ENCODE results near the gene IGSF9B.

IGSF9B gene

GRCh38 chr11:133920109-133920990, 36.4 kb downstream of the IGSF9B start:
- no peak for DNase-seq (ENCODE audit: low read depth in 2 of 2)

GRCh38 chr11:133919330-133920108, 37.2 kb downstream of the IGSF9B start:
- no peak for DNase-seq (ENCODE audit: low read depth in 2 of 2)

- no peak for DNase-seq (ENCODE audit: low read depth in 2 of 2)
Observed at GRCh38 chr11:133918608-133919260, 38.0 kb downstream of the IGSF9B start.

GRCh38 chr11:133917921-133918607, 38.7 kb downstream of the IGSF9B start:
- DNase-seq (ENCODE audit: low read depth in 2 of 2) = no peak

- DNase-seq (ENCODE audit: low read depth in 2 of 2) = no peak
Observed at GRCh38 chr11:133916784-133917440, 39.9 kb downstream of the IGSF9B start.

- no peak for DNase-seq (ENCODE audit: low read depth in 2 of 2)
Observed at GRCh38 chr11:133913761-133914160, 43.0 kb downstream of the IGSF9B start.

GRCh38 chr11:133911171-133911570, 45.6 kb downstream of the IGSF9B start:
- DNase-seq (ENCODE audit: low read depth in 2 of 2) = no peak

GRCh38 chr11:133910101-133910500, 46.7 kb downstream of the IGSF9B start:
- DNase-seq (ENCODE audit: low read depth in 2 of 2) = no peak

- DNase-seq (ENCODE audit: low read depth in 2 of 2) = no peak
Observed at GRCh38 chr11:133908827-133909226, 47.9 kb downstream of the IGSF9B start.

GRCh38 chr11:133907841-133908241, 48.9 kb downstream of the IGSF9B start:
- DNase-seq (ENCODE audit: low read depth in 2 of 2) = no peak

- no peak for DNase-seq (ENCODE audit: low read depth in 2 of 2)
Observed at GRCh38 chr11:133907216-133907615, 49.6 kb downstream of the IGSF9B start.

- no peak for DNase-seq (ENCODE audit: low read depth in 2 of 2)
Observed at GRCh38 chr11:133906746-133907145, 50.0 kb downstream of the IGSF9B start.

- DNase-seq (ENCODE audit: low read depth in 2 of 2) = no peak
Observed at GRCh38 chr11:133906241-133906640, 50.5 kb downstream of the IGSF9B start.

- no peak for DNase-seq (ENCODE audit: low read depth in 2 of 2)
Observed at GRCh38 chr11:133905677-133906156, 51.1 kb downstream of the IGSF9B start.

- DNase-seq (ENCODE audit: low read depth in 2 of 2) = no peak
Observed at GRCh38 chr11:133904818-133905515, 51.8 kb downstream of the IGSF9B start.

- DNase-seq (ENCODE audit: low read depth in 2 of 2) = no peak
Observed at GRCh38 chr11:133903875-133904817, 52.6 kb downstream of the IGSF9B start.

- no peak for DNase-seq (ENCODE audit: low read depth in 2 of 2)
Observed at GRCh38 chr11:133903056-133903455, 53.7 kb downstream of the IGSF9B start.

- DNase-seq (ENCODE audit: low read depth in 2 of 2) = no peak
Observed at GRCh38 chr11:133902506-133902905, 54.3 kb downstream of the IGSF9B start.

GRCh38 chr11:133901999-133902398, 54.8 kb downstream of the IGSF9B start:
- no peak for DNase-seq (ENCODE audit: low read depth in 2 of 2)
